H1 (cell line): ENCODE data around the gene SLC66A2. TPM values are rescaled to one million over a fixed set of nuclear protein-coding genes. Genes with fewer than 3 reads are reported as not detected.

Source experiments
- CHD7 ChIP-seq: fragments of 300-600 bp; sonication (generic); IDR thresholded peaks from 2 replicates; pipeline ENCODE4 v1.7.1; 2012; ENCODE audit warnings: low read length, moderate library complexity, mild to moderate bottlenecking, inconsistent platforms; ENCODE audit not compliant: insufficient replicate concordance
- GTF2F1 ChIP-seq: IDR thresholded peaks from 2 replicates; pipeline ENCODE4 v1.6.1; 2012; ENCODE audit warnings: low read depth, low read length, improper control_type of control experiment, borderline replicate concordance
- HDAC2 ChIP-seq, 2 experiments: fragments of 300-600 bp in 1 of 2; sonication (generic) in 1 of 2; IDR thresholded peaks; 2 replicates each; pipeline ENCODE4 v1.6.1; 2011 to 2012; ENCODE audit warnings: low read depth in 2 of 2, low read length in 2 of 2, mild to moderate bottlenecking in 2 of 2, moderate library complexity in 2 of 2, borderline replicate concordance in 1 of 2, inconsistent platforms in 1 of 2
- MAFK ChIP-seq: IDR thresholded peaks from 2 replicates; pipeline ENCODE4 v1.6.1; 2012; ENCODE audit warnings: low read depth, mild to moderate bottlenecking, improper control_type of control experiment, low read length
- RBBP5 ChIP-seq: IDR thresholded peaks from 2 replicates; pipeline ENCODE4 v1.7.1; 2012; ENCODE audit warnings: low read depth, mild to moderate bottlenecking, inconsistent platforms, low read length, moderate library complexity, borderline replicate concordance
- SP2 ChIP-seq: IDR thresholded peaks from 2 replicates; pipeline ENCODE4 v1.6.1; 2012; ENCODE audit warnings: mild to moderate bottlenecking, low read length, inconsistent platforms
- TAF1 ChIP-seq: IDR thresholded peaks from 2 replicates; pipeline ENCODE4 v1.6.1; 2011; ENCODE audit warnings: mild to moderate bottlenecking, low read depth, low read length
- TAF7 ChIP-seq: optimal IDR thresholded peaks from 2 replicates; pipeline ENCODE3; 2011; ENCODE audit warnings: low read depth, mild to moderate bottlenecking, inconsistent platforms, low read length, moderate library complexity, borderline replicate concordance
- TBP ChIP-seq: IDR thresholded peaks from 2 replicates; pipeline ENCODE4 v1.6.1; 2011; ENCODE audit warnings: low read depth, low read length, improper control_type of control experiment
- polyA plus RNA-seq, 7 experiments: library from polyadenylated mRNA; depleted of rRNA in 3 of 7; stranded (reverse) in 5 of 7; unstranded in 2 of 7; fragments of >200 nt in 5 of 7; fragments of 200-250 nt in 2 of 7; gene quantifications; 1 replicate in 5 of 7; 2 replicates in 1 of 7; 4 replicates in 1 of 7; pipeline versions ENCODE4 v1.2.1 to v1.2.3, GENCODE V29; 2011 to 2013; ENCODE audit warnings: missing spikeins in 2 of 7, mixed read lengths in 2 of 7
- total RNA-seq: library from RNA; stranded (reverse); fragmentation: NEBNext Ultra II Directional; extraction: Animal tissue kit (Norgen Biotek cat#: 25700); gene quantifications from 2 replicates; pipeline ENCODE4 v1.2.1, GENCODE V29; 2021

SLC66A2 gene
- total and polyA plus RNA-seq, 2 of the 8 experiments (the other 6 are each of a cell fraction or from before 2014, with no cell fraction given) = 15.0 to 18.9 TPM

GRCh38 chr18:79915161-79916127 is 36.0 kb downstream of the SLC66A2 start (continued):
- no peak for TF ChIP-seq CHD7
- no peak for TF ChIP-seq HDAC2 (IDR thresholded peaks at IDR 0.05; ENCODE audit: borderline replicate concordance in 1 of 2, low read depth in 2 of 2, low read length in 2 of 2)
- no peak for TF ChIP-seq MAFK
- TF ChIP-seq RBBP5 = no peak
- no peak for TF ChIP-seq SP2
- no peak for TF ChIP-seq TBP
- no peak for TF ChIP-seq GTF2F1
- TF ChIP-seq TAF7 = no peak
- no peak for TF ChIP-seq TAF1
